ENCODE measurements around the gene CEP63.

CEP63 gene

GRCh38 chr3:134466331-134466730, 19.5 kb upstream of the CEP63 start:
- TF ChIP-seq CTCF (conservative IDR thresholded peaks at IDR 0.05) = no peak

GRCh38 chr3:134468519-134468918, 17.3 kb upstream of the CEP63 start:
- no peak overlapping the region for H3K27ac ChIP-seq
- no peak for TF ChIP-seq CTCF (conservative IDR thresholded peaks at IDR 0.05)

More at GRCh38 chr3:134466331-134466730, 19.5 kb upstream of the CEP63 start:
- H3K27ac ChIP-seq = no peak overlapping the region

GRCh38 chr3:134471521-134472193, 14.2 kb upstream of the CEP63 start:
- H3K27ac ChIP-seq = no peak overlapping the region
- no peak for TF ChIP-seq CTCF (conservative IDR thresholded peaks at IDR 0.05)

- H3K27ac ChIP-seq = no peak overlapping the region
- no peak for TF ChIP-seq CTCF (conservative IDR thresholded peaks at IDR 0.05)
These were observed 13.0 kb upstream of the CEP63 start for GRCh38 chr3:134472831-134473230.

GRCh38 chr3:134473868-134474546, 11.8 kb upstream of the CEP63 start:
- no peak overlapping the region for H3K27ac ChIP-seq
- TF ChIP-seq CTCF (conservative IDR thresholded peaks at IDR 0.05) = peak; percentile 81

DNA sequence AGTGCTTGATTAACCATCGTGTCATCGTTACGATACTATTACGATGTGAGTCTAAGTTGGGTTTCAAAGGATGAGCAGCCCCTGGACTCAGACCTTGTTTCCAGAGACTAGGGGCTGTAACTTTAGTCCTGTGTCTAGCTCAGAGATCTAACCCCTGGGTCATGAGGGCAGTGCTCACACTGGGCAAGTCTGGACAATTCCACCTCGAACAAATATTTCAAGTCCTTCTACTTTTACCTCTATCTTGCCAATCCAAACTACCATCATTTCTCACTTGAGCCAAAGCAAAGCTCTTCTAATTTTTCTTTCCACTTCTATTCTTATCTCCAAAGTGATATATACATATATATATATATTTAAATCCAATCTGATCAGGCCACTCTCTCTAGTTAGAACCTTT, 10.9 kb upstream of the CEP63 start:
- TF ChIP-seq CTCF (conservative IDR thresholded peaks at IDR 0.05) = no peak
- no peak overlapping the region for H3K27ac ChIP-seq

- H3K27ac ChIP-seq = no peak overlapping the region
These were observed 9.6 kb upstream of the CEP63 start for GRCh38 chr3:134476306-134476705.

More at GRCh38 chr3:134476306-134476705, 9.6 kb upstream of the CEP63 start:
- TF ChIP-seq CTCF (conservative IDR thresholded peaks at IDR 0.05) = no peak

Data from VCaP (cell line).